ENCODE measurements around the gene SORCS3. TPM values are rescaled to one million over a fixed set of nuclear protein-coding genes. Genes with fewer than 3 reads are reported as not detected.

The SORCS3 gene
- polyA plus RNA-seq, 1 donor (not counting 4 experiments of a cell fraction or from before 2014, with no cell fraction given) = not detected

GRCh38 chr10:105024184-105024583, 383.1 kb downstream of the SORCS3 start:
- FAIRE-seq = no peak

GRCh38 chr10:105025092-105025491, 384.0 kb downstream of the SORCS3 start:
- no peaks in the 10 kb centered on the region for H3K36me3 ChIP-seq (ENCODE audit: control insufficient read depth in 2 of 2, extremely low read depth in 1 of 2, insufficient read depth in 2 of 2, low read length in 2 of 2)
- H3K27me3 ChIP-seq (ENCODE audit: control insufficient read depth, extremely low read depth, insufficient read depth, low read length) = no peaks in the 10 kb centered on the region
- H3K79me2 ChIP-seq (ENCODE audit: control insufficient read depth, insufficient read depth, low read length) = no peaks in the 10 kb centered on the region
- no peak overlapping the region for H3K27ac ChIP-seq (ENCODE audit: control insufficient read depth, insufficient read depth, low read length)
- no peaks in the 10 kb centered on the region for H3K9me3 ChIP-seq (ENCODE audit: control insufficient read depth, low read depth, low read length)
- H3K9ac ChIP-seq (ENCODE audit: control insufficient read depth, extremely low read depth, insufficient read depth, low read length) = no peak overlapping the region
- no peaks in the 10 kb centered on the region for H4K20me1 ChIP-seq (ENCODE audit: control insufficient read depth, extremely low read depth, insufficient read depth, low read length)
- H2AFZ ChIP-seq (ENCODE audit: control insufficient read depth, low read length) = no peak overlapping the region
- dilution Hi-C loops (cut with MboI; ENCODE audit: extremely low pct_ligation_motif_present, low sequenced_read_pairs) = no loop called here
- H3K4me1 ChIP-seq (ENCODE audit: control insufficient read depth, extremely low read depth, insufficient read depth, low read length) = no peaks in the 10 kb centered on the region
- no peak overlapping the region for H3K4me2 ChIP-seq (ENCODE audit: control insufficient read depth, extremely low read depth, insufficient read depth, low read depth, low read length)
- no peak overlapping the region for H3K4me3 ChIP-seq (ENCODE audit: control insufficient read depth in 2 of 3, extremely low read depth in 1 of 3, insufficient read depth in 2 of 3, low read depth in 1 of 3, low read length in 3 of 3)
- FAIRE-seq (no peak), DNase-seq (ENCODE audit: low read depth, low spot score) (no peak)
- TF ChIP-seq CTCF (optimal IDR thresholded peaks at IDR 0.05 in 1 of 3, IDR thresholded peaks at IDR 0.05 in 1 of 3, conservative IDR thresholded peaks at IDR 0.05 in 1 of 3; ENCODE audit: extremely low read depth in 1 of 3, insufficient read depth in 2 of 3, low read length in 3 of 3) = no peak
- TF ChIP-seq EZH2 (IDR thresholded peaks at IDR 0.05; ENCODE audit: low read length) = no peak
- no peaks in the 10 kb centered on the region for H3K9me1 ChIP-seq (ENCODE audit: control insufficient read depth, extremely low read depth, insufficient read depth, low read length)

More at GRCh38 chr10:105024184-105024583, 383.1 kb downstream of the SORCS3 start:
- TF ChIP-seq CTCF (optimal IDR thresholded peaks at IDR 0.05 in 1 of 3, IDR thresholded peaks at IDR 0.05 in 1 of 3, conservative IDR thresholded peaks at IDR 0.05 in 1 of 3; ENCODE audit: extremely low read depth in 1 of 3, insufficient read depth in 2 of 3, low read length in 3 of 3) (no peak), EZH2 (IDR thresholded peaks at IDR 0.05; ENCODE audit: low read length) (no peak)
- no peak overlapping the region for H3K27ac ChIP-seq (ENCODE audit: control insufficient read depth, insufficient read depth, low read length)
- H3K4me1 ChIP-seq (ENCODE audit: control insufficient read depth, extremely low read depth, insufficient read depth, low read length) = no peaks in the 10 kb centered on the region
- no peak overlapping the region for H3K9ac ChIP-seq (ENCODE audit: control insufficient read depth, extremely low read depth, insufficient read depth, low read length)
- no peak overlapping the region for H3K4me2 ChIP-seq (ENCODE audit: control insufficient read depth, extremely low read depth, insufficient read depth, low read depth, low read length)
- H3K9me1 ChIP-seq (ENCODE audit: control insufficient read depth, extremely low read depth, insufficient read depth, low read length) = no peaks in the 10 kb centered on the region
- no peaks in the 10 kb centered on the region for H3K9me3 ChIP-seq (ENCODE audit: control insufficient read depth, low read depth, low read length)
- no peak for DNase-seq (ENCODE audit: low read depth, low spot score)
- H3K36me3 ChIP-seq (ENCODE audit: control insufficient read depth in 2 of 2, extremely low read depth in 1 of 2, insufficient read depth in 2 of 2, low read length in 2 of 2) = no peaks in the 10 kb centered on the region
- dilution Hi-C loops (cut with MboI; ENCODE audit: extremely low pct_ligation_motif_present, low sequenced_read_pairs) = no loop called here
- no peaks in the 10 kb centered on the region for H4K20me1 ChIP-seq (ENCODE audit: control insufficient read depth, extremely low read depth, insufficient read depth, low read length)
- no peak overlapping the region for H2AFZ ChIP-seq (ENCODE audit: control insufficient read depth, low read length)
- H3K27me3 ChIP-seq (ENCODE audit: control insufficient read depth, extremely low read depth, insufficient read depth, low read length) = no peaks in the 10 kb centered on the region
- H3K4me3 ChIP-seq (ENCODE audit: control insufficient read depth in 2 of 3, extremely low read depth in 1 of 3, insufficient read depth in 2 of 3, low read depth in 1 of 3, low read length in 3 of 3) = no peak overlapping the region
- H3K79me2 ChIP-seq (ENCODE audit: control insufficient read depth, insufficient read depth, low read length) = no peaks in the 10 kb centered on the region
